KMS-11 (cell line): ENCODE measurements around the gene VSTM5.

Experiments used
- H2AFZ ChIP-seq: fragments of 200-600 bp; sonication (generic); 2 replicates; pipeline ENCODE4 v1.6.1; 2016; ENCODE audit warnings: antibody characterized with exemption, mixed run types, low read depth
- H3K27ac ChIP-seq: fragments of 200-600 bp; sonication (generic); 2 replicates; pipeline ENCODE4 v1.6.1; 2016; ENCODE audit warnings: mild to moderate bottlenecking, mixed run types
- H3K27me3 ChIP-seq: fragments of 200-600 bp; sonication (generic); 2 replicates; pipeline ENCODE4 v1.6.1; 2017; ENCODE audit warnings: mild to moderate bottlenecking, low read depth, mixed run types, moderate library complexity; ENCODE audit not compliant: insufficient read depth
- H3K36me3 ChIP-seq: fragments of 200-600 bp; sonication (generic); 2 replicates; pipeline ENCODE4 v1.6.1; 2017; ENCODE audit warnings: mild to moderate bottlenecking, mixed run types; ENCODE audit not compliant: insufficient read depth
- H3K4me1 ChIP-seq: fragments of 200-600 bp; sonication (generic); 2 replicates; pipeline ENCODE4 v1.6.1; 2016; ENCODE audit warnings: mild to moderate bottlenecking, low read depth, mixed run types; ENCODE audit not compliant: poor library complexity, severe bottlenecking
- H3K4me2 ChIP-seq: fragments of 200-600 bp; sonication (generic); 2 replicates; pipeline ENCODE4 v1.7.0; 2016; ENCODE audit warnings: mild to moderate bottlenecking, mixed run types
- H3K4me3 ChIP-seq: fragments of 200-600 bp; sonication (generic); IDR thresholded peaks from 2 replicates; pipeline ENCODE4 v1.6.1; 2017; ENCODE audit warnings: low read depth, low read length, mixed read lengths; ENCODE audit not compliant: insufficient read depth
- H3K79me2 ChIP-seq: fragments of 200-600 bp; sonication (generic); 2 replicates; pipeline ENCODE4 v1.6.1; 2016; ENCODE audit warnings: low read depth, mixed run types; ENCODE audit not compliant: insufficient read depth
- H3K9ac ChIP-seq: fragments of 200-600 bp; sonication (generic); 2 replicates; pipeline ENCODE4 v1.6.1; 2016; ENCODE audit warnings: mild to moderate bottlenecking, mixed run types
- H4K20me1 ChIP-seq: fragments of 200-600 bp; sonication (generic); 2 replicates; pipeline ENCODE4 v1.6.1; 2016; ENCODE audit warnings: mild to moderate bottlenecking, mixed run types; ENCODE audit not compliant: insufficient read depth
- TF ChIP-seq, protein P1 (sequence below): fragments of 200-600 bp; sonication (generic); conservative IDR thresholded peaks from 2 replicates; pipeline ENCODE4 v1.6.1; 2017; ENCODE audit warnings: low read depth, mild to moderate bottlenecking, antibody characterized with exemption, low read length, moderate library complexity, mixed read lengths

The VSTM5 gene

DNA sequence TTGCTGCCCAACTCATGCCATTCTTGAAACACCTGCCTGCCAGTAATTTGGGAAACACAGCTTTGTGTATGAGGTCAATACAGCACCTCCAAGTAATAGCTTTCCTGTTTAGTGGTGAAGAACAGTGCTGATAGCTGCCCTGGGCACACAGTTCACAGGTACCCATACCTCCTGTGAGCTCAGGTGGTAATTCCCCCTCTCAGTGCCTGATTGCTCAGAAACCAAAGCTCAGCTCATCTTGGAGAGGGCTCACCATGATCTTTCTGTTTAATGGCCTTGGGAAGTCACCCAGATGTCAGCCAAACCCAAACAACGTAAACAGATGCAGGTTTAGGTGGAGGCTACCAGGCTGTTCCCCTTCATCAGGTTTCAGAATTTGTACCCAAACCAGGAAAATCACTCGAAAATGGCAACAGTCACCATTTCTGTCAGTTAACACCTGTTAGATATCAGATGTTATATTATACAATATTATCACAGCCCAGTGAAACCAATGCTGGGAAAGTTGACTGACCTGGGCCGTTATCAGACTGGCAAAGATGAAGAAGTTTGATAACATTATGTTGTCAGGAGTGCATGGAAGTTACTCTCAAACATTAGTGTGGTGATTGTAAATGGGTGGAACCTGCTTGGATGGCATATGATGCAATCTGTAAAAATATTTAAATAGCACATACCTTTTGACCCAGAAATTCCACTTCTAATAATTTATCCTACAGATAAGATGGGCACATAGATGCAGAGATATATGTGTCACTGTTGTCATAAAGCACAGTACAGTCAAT is 18.9 kb downstream of the VSTM5 start:
- no peak overlapping the region for H2AFZ ChIP-seq
- no peaks in the 10 kb centered on the region for H4K20me1 ChIP-seq
- H3K79me2 ChIP-seq, result no peaks in the 10 kb centered on the region
- TF ChIP-seq, protein P1, sequence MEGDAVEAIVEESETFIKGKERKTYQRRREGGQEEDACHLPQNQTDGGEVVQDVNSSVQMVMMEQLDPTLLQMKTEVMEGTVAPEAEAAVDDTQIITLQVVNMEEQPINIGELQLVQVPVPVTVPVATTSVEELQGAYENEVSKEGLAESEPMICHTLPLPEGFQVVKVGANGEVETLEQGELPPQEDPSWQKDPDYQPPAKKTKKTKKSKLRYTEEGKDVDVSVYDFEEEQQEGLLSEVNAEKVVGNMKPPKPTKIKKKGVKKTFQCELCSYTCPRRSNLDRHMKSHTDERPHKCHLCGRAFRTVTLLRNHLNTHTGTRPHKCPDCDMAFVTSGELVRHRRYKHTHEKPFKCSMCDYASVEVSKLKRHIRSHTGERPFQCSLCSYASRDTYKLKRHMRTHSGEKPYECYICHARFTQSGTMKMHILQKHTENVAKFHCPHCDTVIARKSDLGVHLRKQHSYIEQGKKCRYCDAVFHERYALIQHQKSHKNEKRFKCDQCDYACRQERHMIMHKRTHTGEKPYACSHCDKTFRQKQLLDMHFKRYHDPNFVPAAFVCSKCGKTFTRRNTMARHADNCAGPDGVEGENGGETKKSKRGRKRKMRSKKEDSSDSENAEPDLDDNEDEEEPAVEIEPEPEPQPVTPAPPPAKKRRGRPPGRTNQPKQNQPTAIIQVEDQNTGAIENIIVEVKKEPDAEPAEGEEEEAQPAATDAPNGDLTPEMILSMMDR, result no peak
- H3K4me1 ChIP-seq, result no peaks in the 10 kb centered on the region
- H3K9ac ChIP-seq, result no peak overlapping the region
- H3K4me2 ChIP-seq, result no peak overlapping the region
- no peak overlapping the region for H3K27ac ChIP-seq
- no peaks in the 10 kb centered on the region for H3K27me3 ChIP-seq
- H3K36me3 ChIP-seq, result no peaks in the 10 kb centered on the region
- no peak overlapping the region for H3K4me3 ChIP-seq

DNA sequence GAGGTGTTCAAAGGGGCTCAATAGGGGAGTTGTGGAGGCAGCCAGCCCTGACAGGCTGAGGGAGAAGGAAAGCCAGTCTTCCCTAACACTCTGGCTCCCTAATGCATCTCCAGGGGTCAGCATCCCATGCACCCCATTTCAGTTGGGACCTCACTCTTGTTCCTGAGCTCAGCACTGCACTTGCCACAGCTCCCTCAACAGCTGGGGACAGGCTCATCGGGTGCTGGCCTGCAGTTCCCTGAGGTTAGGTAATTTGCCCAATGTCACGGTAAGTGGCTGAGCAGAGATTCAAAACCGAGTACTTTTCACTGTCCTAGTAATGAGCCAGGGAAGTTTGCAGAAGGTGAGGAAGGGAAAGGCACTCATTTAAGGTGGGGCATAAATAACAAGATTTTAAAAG is 20.8 kb downstream of the VSTM5 start:
- H3K4me1 ChIP-seq, result no peaks in the 10 kb centered on the region

DNA sequence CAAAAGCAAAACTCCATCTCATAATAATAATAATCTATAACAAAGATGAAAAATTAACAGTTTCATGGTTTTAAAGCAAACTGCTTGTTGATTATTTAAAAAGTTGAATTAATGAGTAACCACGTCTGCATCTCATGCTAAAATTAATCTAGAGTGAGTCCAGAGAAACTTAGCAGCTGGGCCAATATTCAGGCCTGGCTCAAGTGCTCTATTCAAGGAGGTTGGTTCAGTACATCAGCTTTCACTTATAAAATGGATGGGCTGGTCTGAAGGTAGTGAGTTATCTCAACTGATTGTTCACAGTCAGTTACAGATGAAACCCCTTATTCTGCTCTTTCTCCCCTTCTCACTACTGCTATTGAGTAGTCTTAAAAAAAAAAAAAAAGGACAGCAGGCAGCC is 23.1 kb downstream of the VSTM5 start:
- Histone ChIP-seq H3K4me2 (no peak overlapping the region), H3K4me1 (no peaks in the 10 kb centered on the region), H4K20me1 (no peaks in the 10 kb centered on the region), H3K4me3 (no peak overlapping the region), H3K79me2 (no peaks in the 10 kb centered on the region), H3K27ac (no peak overlapping the region), H3K27me3 (no peaks in the 10 kb centered on the region), H3K9ac (no peak overlapping the region), H2AFZ (no peak overlapping the region), H3K36me3 (no peaks in the 10 kb centered on the region)
- TF ChIP-seq, protein P1, result no peak

More for the DNA sequence above, 20.8 kb downstream of the VSTM5 start:
- TF ChIP-seq, protein P1, result no peak
- H3K27me3 ChIP-seq, result no peaks in the 10 kb centered on the region
- no peaks in the 10 kb centered on the region for H3K79me2 ChIP-seq
- no peak overlapping the region for H3K4me2 ChIP-seq
- H4K20me1 ChIP-seq, result no peaks in the 10 kb centered on the region
- H2AFZ ChIP-seq, result no peak overlapping the region
- H3K4me3 ChIP-seq, result no peak overlapping the region
- H3K36me3 ChIP-seq, result no peaks in the 10 kb centered on the region
- H3K9ac ChIP-seq, result no peak overlapping the region
- H3K27ac ChIP-seq, result no peak overlapping the region

DNA sequence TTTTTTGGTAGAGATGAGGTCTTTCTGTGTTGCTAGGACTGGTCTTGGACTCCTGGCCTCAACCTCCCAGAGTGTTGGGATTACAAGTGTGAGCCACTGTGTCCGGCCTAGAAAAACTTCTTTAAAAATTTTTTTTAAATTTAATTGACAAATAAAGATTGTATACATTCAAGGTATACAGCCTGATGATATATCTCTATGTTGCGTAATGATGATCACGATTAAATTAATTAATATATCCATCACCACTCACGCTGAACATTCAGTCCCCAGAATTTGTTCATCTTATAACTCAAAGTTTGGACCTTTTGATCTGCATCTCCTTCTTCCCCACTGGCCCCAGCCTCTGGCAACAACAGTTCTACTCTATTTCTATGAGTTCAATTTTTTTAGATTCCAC is 27.2 kb downstream of the VSTM5 start:
- no peak overlapping the region for H3K27ac ChIP-seq
- TF ChIP-seq, protein P1, result no peak
- H3K4me1 ChIP-seq, result no peaks in the 10 kb centered on the region
- H3K36me3 ChIP-seq, result no peaks in the 10 kb centered on the region
- H3K27me3 ChIP-seq, result no peaks in the 10 kb centered on the region
- H3K79me2 ChIP-seq, result no peaks in the 10 kb centered on the region
- H2AFZ ChIP-seq, result no peak overlapping the region
- H3K4me3 ChIP-seq, result no peak overlapping the region
- no peak overlapping the region for H3K4me2 ChIP-seq
- no peaks in the 10 kb centered on the region for H4K20me1 ChIP-seq
- no peak overlapping the region for H3K9ac ChIP-seq
